Measurements from ENCODE around the gene NKX2-1.
"Not testable (repeated sequence)": the region's sequence is repeated elsewhere in the genome, so short reads cannot be mapped to it uniquely, and the experiment has no call there.

Gene NKX2-1

GRCh38 chr14:36505181-36505815 is 14.7 kb downstream of the NKX2-1 start:
- no peak for DNase-seq (ENCODE audit: low read depth in 2 of 2)

DNA sequence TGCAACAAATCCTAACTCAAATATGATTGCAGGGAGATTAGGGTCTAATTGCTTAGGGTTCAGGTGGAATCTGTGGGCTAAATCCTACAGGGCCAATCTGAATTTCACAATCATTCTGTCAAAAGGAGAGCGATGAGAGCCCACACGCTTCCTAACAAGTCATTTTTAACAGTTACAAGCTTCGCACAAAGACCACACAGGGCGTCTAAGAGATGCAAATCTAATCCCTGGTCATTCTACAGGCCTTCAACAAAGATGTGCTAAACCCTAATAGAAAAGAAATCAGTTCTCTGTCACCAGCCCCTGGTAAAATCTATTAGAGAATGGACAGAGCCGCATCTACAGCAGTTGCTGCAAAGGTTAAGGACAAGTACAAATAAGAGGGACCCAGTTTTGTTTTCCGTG is 15.3 kb downstream of the NKX2-1 start:
- DNase-seq (ENCODE audit: low read depth in 2 of 2), result no peak

DNA sequence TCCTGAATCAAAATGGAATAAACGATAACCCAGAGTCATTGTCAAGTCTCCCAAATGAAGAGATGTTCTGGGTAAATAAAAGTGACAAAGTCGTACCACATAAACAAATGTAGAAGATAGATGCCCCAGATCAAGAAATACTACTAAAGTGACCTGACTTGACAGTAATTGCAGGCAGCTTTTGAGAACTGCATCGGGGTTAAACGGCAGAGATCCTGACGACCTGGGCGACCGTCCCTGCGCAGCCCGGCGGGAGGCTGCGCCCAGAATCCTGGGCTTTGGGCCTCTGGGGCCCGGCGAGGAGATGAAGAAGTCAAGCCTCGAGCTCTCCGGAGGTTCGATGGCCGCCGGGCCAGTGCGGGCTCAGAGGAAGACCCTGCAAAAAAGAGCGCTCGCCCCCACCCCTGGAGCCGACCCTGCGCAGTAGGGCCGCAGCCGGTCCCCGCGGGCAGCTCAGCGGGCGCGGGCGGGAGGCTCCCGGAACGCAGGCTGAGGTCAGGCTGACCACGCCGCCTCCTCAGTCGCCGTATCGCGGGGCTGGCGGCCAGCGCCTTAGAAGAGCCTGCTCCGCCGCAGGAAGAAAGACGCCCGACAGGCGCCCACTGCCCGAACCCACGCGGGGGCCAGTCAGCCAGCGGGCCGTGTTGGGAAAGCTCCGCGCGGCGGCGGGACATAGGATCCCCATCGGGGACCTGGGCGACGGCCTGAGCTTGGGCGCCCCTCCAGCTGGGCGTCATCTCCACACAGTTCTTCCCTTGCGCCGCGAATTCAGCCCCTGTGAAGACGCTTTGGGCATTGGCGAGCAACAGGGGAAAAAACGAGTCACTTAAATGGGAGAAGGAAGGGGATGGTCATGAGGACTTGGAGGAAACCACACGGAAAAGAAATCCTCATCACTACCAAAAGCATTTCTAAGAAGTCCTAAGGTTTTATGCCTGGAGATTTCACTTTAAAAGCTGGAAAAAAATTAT is 16.0 kb downstream of the NKX2-1 start:
- no peak for DNase-seq (ENCODE audit: low read depth in 2 of 2)

GRCh38 chr14:36502558-36503508 is 17.2 kb downstream of the NKX2-1 start:
- no peak for DNase-seq (ENCODE audit: low read depth in 2 of 2)

DNA sequence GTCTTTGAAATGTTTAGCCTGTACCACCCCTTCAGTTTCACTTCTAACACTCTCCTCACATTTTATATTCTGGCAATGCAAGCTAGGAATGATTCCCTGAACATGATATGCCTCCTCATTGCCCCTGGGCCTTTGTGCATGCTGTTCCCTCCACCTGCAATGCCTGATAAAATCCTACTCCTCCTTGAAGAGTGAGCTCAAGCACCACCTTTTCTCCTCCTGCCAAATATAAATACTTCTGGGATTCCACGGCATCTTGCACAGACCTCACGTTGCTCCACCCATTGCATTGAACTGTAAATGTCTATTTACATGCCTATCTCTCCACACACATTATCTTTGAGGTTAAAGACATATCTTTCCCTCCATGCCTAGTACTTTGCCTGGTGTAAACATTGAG is 21.1 kb downstream of the NKX2-1 start:
- no peak for DNase-seq (ENCODE audit: low read depth in 2 of 2)

- DNase-seq (ENCODE audit: low read depth in 2 of 2), result no peak
These were observed 23.7 kb downstream of the NKX2-1 start for GRCh38 chr14:36496346-36496745.

DNA sequence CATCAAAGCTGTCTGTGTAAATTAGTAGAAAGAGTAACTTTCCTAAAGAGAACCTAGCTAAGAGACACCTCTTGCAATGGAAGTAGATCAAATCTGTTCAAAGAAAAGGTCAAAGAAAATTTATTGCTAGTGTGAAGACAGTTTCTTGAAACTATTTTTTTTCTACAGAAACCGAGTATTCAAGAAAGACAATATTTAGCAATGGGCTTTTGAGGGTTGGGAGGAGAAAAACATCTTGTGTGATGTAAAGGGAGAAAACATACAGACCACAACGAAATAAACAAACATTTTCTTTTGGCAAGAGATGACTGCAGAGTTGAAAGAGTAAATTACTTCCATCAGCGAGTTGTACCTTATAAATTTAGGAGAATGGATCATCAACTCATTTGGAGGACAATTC is 24.4 kb downstream of the NKX2-1 start:
- no peak for DNase-seq (ENCODE audit: low read depth in 2 of 2)

GRCh38 chr14:36493761-36494160 is 26.3 kb downstream of the NKX2-1 start:
- DNase-seq (ENCODE audit: low read depth in 2 of 2), result no peak

GRCh38 chr14:36485773-36486172 is 34.3 kb downstream of the NKX2-1 start:
- DNase-seq (ENCODE audit: low read depth in 2 of 2), result no peak

- DNase-seq (ENCODE audit: low read depth in 2 of 2), result no peak
These were observed 40.7 kb downstream of the NKX2-1 start for GRCh38 chr14:36479344-36479743.

DNA sequence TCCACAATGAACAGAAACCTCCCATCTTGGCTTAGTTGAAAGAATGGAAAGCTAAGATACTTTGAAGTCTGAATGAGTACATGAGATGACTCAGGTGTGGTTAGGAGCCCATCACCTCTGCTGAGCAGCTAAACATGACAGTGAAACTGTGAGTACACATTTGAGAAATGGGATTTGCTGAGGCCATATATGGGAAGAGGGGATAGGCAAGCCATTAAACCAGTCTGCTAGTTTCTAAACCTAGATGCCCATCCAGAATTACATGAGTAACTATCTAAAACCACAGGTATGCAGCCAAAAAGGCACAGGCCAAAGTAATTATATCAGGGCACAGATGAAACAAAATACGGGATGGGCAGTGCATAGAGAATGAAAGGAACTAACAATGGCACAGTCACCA is 41.2 kb downstream of the NKX2-1 start:
- no peak for DNase-seq (ENCODE audit: low read depth in 2 of 2)

- no peak for DNase-seq (ENCODE audit: low read depth in 2 of 2)
These were observed 42.8 kb downstream of the NKX2-1 start for GRCh38 chr14:36477266-36477665.

- DNase-seq (ENCODE audit: low read depth in 2 of 2), result not testable (repeated sequence)
These were observed 44.0 kb downstream of the NKX2-1 start for GRCh38 chr14:36476061-36476460.

DNA sequence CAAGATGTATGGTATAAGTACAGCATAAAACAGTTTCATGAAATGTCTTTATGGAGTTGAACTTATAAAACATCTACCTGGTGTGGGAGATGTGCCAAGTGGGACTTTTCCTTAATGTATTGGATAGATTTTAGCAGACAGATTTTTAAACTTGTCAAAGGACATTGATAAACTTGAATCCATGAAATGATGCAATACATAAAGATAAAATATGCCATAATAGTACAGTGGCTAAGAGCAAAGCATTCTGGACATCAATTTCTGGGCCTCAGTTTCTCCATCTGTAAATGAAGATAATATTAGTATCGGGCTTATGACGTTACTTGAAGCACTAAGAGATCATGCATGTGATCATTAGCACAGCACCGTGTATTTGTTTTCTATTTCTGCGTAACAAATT is 45.4 kb downstream of the NKX2-1 start:
- no peak for DNase-seq (ENCODE audit: low read depth in 2 of 2)

DNA sequence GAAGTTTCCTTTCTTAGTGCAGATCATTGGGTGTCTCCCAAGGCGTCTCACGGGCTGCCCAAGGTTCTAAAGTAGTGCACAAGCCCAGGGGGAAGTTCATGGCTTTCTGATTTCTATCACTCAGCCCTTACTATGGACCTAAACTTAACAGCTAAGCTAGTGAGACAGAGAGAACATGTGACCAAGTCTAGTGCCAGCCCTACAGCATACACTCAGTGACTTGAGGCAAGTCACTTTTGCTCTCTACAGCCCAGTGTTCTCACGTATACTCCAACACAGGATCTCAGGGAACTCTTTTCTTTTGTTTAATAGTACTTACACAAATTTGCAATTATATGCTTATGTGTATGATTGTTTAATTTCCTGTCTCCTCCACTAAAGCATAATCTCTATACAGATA is 48.6 kb downstream of the NKX2-1 start:
- DNase-seq (ENCODE audit: low read depth in 2 of 2), result no peak

DNA sequence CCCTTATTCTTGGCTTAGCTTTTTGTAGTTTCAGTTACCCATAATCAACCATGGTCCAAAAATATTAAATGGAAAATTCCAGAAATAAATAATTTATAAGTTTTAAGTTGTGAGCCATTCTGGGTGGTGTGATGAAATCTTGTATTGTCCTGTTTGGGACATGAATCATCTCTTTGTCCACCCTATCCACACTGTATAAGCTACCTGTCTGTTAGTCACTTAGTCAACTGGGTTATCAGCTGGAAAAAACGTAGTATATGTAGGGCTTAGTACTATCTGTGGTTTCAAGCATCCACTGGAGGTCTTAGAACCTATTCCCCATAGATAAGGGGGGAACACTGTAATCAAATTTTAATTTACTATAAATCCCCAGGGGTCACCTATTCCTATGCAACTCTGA is 52.7 kb downstream of the NKX2-1 start:
- no peak for DNase-seq (ENCODE audit: low read depth in 2 of 2)

Measured in stimulated activated CD8-positive, alpha-beta memory T cell treated with anti-CD3 and anti-CD28 coated beads, Interleukin-7, amount 100 ng/mL, for 1 hour (primary cell).